Neural progenitor cell (in vitro differentiated cells): ENCODE measurements around the gene COL19A1.

Source experiments
- EZH2phosphoT487 ChIP-seq: fragments of 200-600 bp; sonication (generic); IDR thresholded peaks from 2 replicates; pipeline ENCODE4 v1.6.1; 2017; ENCODE audit warnings: antibody characterized with exemption
- TF ChIP-seq, protein P1 (sequence below): fragments of 200-600 bp; sonication (generic); IDR thresholded peaks from 2 replicates; pipeline ENCODE4 v1.5.1; 2017; ENCODE audit warnings: antibody characterized with exemption, mild to moderate bottlenecking

DNA sequence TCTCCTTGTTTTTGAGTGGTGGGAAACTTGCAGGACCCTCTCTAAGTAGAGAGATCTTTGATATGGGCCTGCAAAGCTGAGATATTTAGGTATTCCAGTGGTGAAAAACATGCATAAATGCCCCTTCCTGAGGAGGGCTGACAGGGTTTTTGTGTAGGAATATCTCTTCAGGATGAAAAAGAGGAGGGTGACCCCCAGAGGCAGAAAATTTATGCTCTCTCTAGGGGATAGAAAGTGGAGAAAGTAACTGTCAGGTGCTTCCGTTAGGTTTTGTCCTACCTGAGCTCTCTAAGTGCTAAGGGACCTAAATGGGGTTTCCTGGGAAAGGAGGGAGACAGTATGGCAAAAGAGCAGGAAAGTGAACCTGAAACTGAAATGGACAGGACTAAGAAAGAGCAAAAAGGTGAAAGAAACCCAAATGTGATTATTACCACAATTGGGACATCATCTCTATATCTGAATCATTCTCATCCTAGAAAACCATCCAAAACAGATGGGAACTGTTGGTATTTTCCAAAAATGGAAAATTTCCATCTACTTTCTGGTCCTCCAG is 2.0 kb downstream of the COL19A1 start:
- TF ChIP-seq, protein P1, sequence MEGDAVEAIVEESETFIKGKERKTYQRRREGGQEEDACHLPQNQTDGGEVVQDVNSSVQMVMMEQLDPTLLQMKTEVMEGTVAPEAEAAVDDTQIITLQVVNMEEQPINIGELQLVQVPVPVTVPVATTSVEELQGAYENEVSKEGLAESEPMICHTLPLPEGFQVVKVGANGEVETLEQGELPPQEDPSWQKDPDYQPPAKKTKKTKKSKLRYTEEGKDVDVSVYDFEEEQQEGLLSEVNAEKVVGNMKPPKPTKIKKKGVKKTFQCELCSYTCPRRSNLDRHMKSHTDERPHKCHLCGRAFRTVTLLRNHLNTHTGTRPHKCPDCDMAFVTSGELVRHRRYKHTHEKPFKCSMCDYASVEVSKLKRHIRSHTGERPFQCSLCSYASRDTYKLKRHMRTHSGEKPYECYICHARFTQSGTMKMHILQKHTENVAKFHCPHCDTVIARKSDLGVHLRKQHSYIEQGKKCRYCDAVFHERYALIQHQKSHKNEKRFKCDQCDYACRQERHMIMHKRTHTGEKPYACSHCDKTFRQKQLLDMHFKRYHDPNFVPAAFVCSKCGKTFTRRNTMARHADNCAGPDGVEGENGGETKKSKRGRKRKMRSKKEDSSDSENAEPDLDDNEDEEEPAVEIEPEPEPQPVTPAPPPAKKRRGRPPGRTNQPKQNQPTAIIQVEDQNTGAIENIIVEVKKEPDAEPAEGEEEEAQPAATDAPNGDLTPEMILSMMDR: no peak
- no peak for TF ChIP-seq EZH2phosphoT487
